Body of pancreas (tissue), 4 donors: Measurements from ENCODE around the gene DUSP18.

Experiments
- POLR2A ChIP-seq, 3 donors: fragments of 450-650 bp; IDR thresholded peaks; one replicate each; pipeline ENCODE4 v1.6.1; 2016; ENCODE audit warnings: antibody characterized with exemption in 3 of 3, mild to moderate bottlenecking in 2 of 3
- TF ChIP-seq, protein P1 (sequence below), 7 experiments: fragments of 450-650 bp in 4 of 7; fragments of 200-600 bp in 3 of 7; sonication (generic) in 3 of 7; IDR thresholded peaks; one replicate each; pipeline ENCODE4 v1.5.1; 2016 to 2019; ENCODE audit warnings: antibody characterized with exemption in 7 of 7

DNA sequence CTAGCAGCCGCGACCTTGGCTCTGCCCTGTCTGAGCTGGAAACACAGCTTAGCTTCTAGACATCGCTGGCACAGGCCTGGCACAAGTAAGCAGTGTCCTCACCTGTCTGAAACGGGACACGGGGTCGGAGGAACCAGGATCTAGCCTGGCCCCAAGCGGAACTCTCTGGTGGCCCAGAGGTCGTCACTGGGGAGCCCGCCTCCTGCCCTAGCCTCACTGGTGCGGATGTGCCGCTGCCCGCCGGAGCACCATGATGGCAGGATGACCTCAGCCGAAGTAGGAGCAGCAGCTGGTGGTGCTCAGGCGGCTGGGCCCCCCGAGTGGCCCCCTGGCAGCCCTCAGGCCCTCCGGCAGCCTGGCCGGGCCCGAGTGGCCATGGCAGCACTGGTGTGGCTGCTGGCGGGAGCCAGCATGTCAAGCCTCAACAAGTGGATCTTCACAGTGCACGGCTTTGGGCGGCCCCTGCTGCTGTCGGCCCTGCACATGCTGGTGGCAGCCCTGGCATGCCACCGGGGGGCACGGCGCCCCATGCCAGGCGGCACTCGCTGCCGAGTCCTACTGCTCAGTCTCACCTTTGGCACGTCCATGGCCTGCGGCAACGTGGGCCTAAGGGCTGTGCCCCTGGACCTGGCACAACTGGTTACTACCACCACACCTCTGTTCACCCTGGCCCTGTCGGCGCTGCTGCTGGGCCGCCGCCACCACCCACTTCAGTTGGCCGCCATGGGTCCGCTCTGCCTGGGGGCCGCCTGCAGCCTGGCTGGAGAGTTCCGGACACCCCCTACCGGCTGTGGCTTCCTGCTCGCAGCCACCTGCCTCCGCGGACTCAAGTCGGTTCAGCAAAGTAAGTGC is 31.2 kb downstream of the DUSP18 start:
- TF ChIP-seq, protein P1, sequence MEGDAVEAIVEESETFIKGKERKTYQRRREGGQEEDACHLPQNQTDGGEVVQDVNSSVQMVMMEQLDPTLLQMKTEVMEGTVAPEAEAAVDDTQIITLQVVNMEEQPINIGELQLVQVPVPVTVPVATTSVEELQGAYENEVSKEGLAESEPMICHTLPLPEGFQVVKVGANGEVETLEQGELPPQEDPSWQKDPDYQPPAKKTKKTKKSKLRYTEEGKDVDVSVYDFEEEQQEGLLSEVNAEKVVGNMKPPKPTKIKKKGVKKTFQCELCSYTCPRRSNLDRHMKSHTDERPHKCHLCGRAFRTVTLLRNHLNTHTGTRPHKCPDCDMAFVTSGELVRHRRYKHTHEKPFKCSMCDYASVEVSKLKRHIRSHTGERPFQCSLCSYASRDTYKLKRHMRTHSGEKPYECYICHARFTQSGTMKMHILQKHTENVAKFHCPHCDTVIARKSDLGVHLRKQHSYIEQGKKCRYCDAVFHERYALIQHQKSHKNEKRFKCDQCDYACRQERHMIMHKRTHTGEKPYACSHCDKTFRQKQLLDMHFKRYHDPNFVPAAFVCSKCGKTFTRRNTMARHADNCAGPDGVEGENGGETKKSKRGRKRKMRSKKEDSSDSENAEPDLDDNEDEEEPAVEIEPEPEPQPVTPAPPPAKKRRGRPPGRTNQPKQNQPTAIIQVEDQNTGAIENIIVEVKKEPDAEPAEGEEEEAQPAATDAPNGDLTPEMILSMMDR (IDR thresholded peaks at IDR 0.05), result no peak
- TF ChIP-seq POLR2A (IDR thresholded peaks at IDR 0.05), result no peak
